Neutrophil (primary cell): ENCODE measurements around the gene QRFP.

Source experiments
- H3K27ac ChIP-seq: fragments of 200-600 bp; sonication (generic); 2 replicates; pipeline ENCODE4 v1.5.1; 2016; ENCODE audit warnings: mild to moderate bottlenecking, moderate library complexity
- H3K27me3 ChIP-seq: fragments of 200-600 bp; sonication (generic); 2 replicates; pipeline ENCODE4 v1.6.0; 2016; ENCODE audit warnings: mild to moderate bottlenecking
- H3K36me3 ChIP-seq: fragments of 200-600 bp; sonication (generic); 2 replicates; pipeline ENCODE4 v1.5.1; 2017
- H3K4me1 ChIP-seq, 2 experiments: fragments of 200-600 bp in 1 of 2; sonication (generic) in 1 of 2; 1 replicate in 1 of 2; 2 replicates in 1 of 2; pipeline versions ENCODE4 v1.5.1 to v1.6.1; 2013 to 2016; ENCODE audit warnings: low read depth in 1 of 2, low read length in 1 of 2, mild to moderate bottlenecking in 1 of 2, moderate library complexity in 1 of 2; ENCODE audit not compliant: control insufficient read depth in 1 of 2, insufficient read depth in 1 of 2
- H3K4me3 ChIP-seq, 2 experiments: fragments of 200-600 bp in 1 of 2; sonication (generic) in 1 of 2; 1 replicate in 1 of 2; 2 replicates in 1 of 2; pipeline ENCODE4 v1.5.1; 2013 to 2016; ENCODE audit warnings: low read depth in 1 of 2, low read length in 1 of 2, mild to moderate bottlenecking in 1 of 2, moderate library complexity in 1 of 2
- H3K9me3 ChIP-seq: fragments of 200-600 bp; sonication (generic); 2 replicates; pipeline ENCODE4 v1.5.1; 2016
- CTCF ChIP-seq: fragments of 200-600 bp; sonication (generic); IDR thresholded peaks from 2 replicates; pipeline ENCODE4 v1.5.1; 2016; ENCODE audit warnings: antibody characterized with exemption

Gene QRFP

GRCh38 chr9:130843049-130843908 lies 53.3 kb downstream of the QRFP start:
- no peak overlapping the region for H3K27ac ChIP-seq
- H3K4me1 ChIP-seq, result peaks cover 9 to 13% of the 10 kb centered on the region in 2 experiments
- no peaks in the 10 kb centered on the region for H3K9me3 ChIP-seq
- TF ChIP-seq CTCF, result no peak
- H3K4me3 ChIP-seq, result no peak overlapping the region
- no peaks in the 10 kb centered on the region for H3K27me3 ChIP-seq
- no peaks in the 10 kb centered on the region for H3K36me3 ChIP-seq
